AG08395 (cell line): ENCODE measurements around the gene HOTAIR.

ENCODE experiments used
- DNase-seq: peaks from one replicate; pipeline ENCODE4 v3.0.0; 2012; ENCODE audit warnings: mixed read lengths, low spot score

Gene HOTAIR

GRCh38 chr12:53988541-53989226 is 13.9 kb upstream of the HOTAIR start:
- no peak for DNase-seq

- DNase-seq: no peak
These were observed 13.1 kb upstream of the HOTAIR start for GRCh38 chr12:53987787-53988230.

GRCh38 chr12:53986686-53987483 is 12.1 kb upstream of the HOTAIR start:
- no peak for DNase-seq

GRCh38 chr12:53985994-53986685 is 11.4 kb upstream of the HOTAIR start:
- DNase-seq: peak; percentile 47

- DNase-seq: no peak
These were observed 10.9 kb upstream of the HOTAIR start for GRCh38 chr12:53985692-53985993.

GRCh38 chr12:53984901-53985691 is 10.3 kb upstream of the HOTAIR start, which contains the start of gene HOXC10:
TSS of gene HOXC10 (plus strand) at chr12:53985146. CDS start at chr12:53985260, 114 bp downstream.
- peak; percentile 92 for DNase-seq

- DNase-seq: no peak
These were observed 9.3 kb upstream of the HOTAIR start for GRCh38 chr12:53983950-53984572.

GRCh38 chr12:53983568-53983949 is 8.8 kb upstream of the HOTAIR start:
- DNase-seq: no peak

- no peak for DNase-seq
These were observed 8.2 kb upstream of the HOTAIR start for GRCh38 chr12:53982648-53983567.

- DNase-seq: no peak
These were observed 7.1 kb upstream of the HOTAIR start for GRCh38 chr12:53981634-53982565.

GRCh38 chr12:53980802-53981496 is 6.2 kb upstream of the HOTAIR start:
- no peak for DNase-seq

- no peak for DNase-seq
These were observed 5.5 kb upstream of the HOTAIR start for GRCh38 chr12:53980104-53980801.

GRCh38 chr12:53978477-53979356 is 4.0 kb upstream of the HOTAIR start:
- DNase-seq: no peak

GRCh38 chr12:53977596-53978445 is 3.1 kb upstream of the HOTAIR start:
- no peak for DNase-seq

GRCh38 chr12:53976823-53977595 is 2.3 kb upstream of the HOTAIR start:
- no peak for DNase-seq
